ENCODE measurements around the gene BRF1. TPM values are rescaled to one million over a fixed set of nuclear protein-coding genes. Genes with fewer than 3 reads are reported as not detected.

The BRF1 gene
- total RNA-seq, 1 experiment from 2014 or later, result 41.2 TPM

DNA sequence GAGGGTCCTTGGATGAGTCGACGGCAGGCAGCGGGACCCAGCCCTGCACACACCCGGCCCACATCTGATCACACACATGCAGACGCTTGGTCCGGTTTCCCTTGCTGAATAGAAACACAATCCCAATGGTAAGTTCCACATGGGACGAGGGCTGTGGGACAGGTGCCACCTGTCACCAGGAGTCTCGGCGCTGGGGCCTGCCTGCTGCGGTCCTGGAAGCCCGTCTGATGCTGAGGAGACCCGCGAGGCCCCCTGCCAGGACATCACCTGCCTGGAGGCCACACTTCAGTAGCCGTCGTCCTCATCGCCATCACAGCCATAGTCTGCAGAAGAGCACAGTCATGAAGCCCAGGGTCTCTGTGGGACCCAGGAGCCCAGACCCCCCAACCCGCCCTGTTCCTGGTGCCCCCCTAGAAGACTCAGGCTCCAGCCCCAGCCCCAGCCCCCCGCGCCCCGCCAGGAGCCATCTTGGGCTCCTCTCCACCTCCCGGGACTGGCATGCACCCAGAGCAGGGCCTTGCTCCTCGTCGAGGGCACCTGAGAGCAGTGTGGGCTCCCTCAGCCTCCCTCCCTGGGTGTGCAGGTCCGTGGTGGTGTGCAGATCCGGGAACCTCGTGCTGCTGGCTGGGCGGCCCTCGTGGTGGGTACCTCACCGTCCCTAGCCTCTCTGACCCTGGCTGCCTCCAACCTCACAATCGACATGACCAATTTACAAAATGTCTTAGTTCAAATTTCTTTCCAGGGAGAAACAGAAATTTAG lies 90.4 kb downstream of the BRF1 start:
- H3K36me3 ChIP-seq (ENCODE audit: control insufficient read depth in 1 of 2, insufficient read depth in 2 of 2, low read length in 2 of 2), result no peaks in the 10 kb centered on the region
- CTCF ChIA-PET, result no interaction called here

DNA sequence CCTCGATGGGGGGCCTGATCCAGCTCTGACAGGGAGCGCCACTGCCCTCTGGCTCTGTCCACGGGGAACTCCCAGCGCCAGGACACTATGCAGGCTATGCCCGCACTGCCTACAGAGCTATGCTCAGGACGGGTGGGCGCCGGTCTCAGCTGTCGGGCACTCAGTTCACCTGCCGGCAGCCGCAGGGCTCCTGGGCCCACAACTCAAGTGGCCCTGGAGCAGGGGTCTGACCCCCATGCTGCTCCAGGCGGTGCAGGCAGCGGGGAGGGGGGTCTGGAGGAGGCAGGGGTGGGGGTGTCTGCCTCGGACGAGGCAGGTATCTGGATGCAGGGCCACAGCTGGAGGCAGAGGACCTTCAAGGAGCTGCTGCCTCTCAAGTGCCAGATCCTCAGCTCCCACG lies 91.2 kb downstream of the BRF1 start:
- no peak for ATAC-seq
- CTCF ChIA-PET, result no interaction called here
- Histone ChIP-seq H3K27ac (ENCODE audit: low read depth, low read length) (no peak overlapping the region), H3K9me2 (ENCODE audit: insufficient read depth) (no peaks in the 10 kb centered on the region), H2AFZ (ENCODE audit: low read depth, low read length, poor library complexity, severe bottlenecking) (no peak overlapping the region), H3K27me3 (ENCODE audit: insufficient read depth, low read length) (no peaks in the 10 kb centered on the region), H3K4me1 (ENCODE audit: control insufficient read depth in 1 of 2, insufficient read depth in 2 of 2, low read length in 2 of 2) (peaks cover 3 to 4% of the 10 kb centered on the region in 2 experiments; a peak in 2 of 4 replicates), H4K20me1 (ENCODE audit: insufficient read depth) (no peaks in the 10 kb centered on the region), H3K9ac (ENCODE audit: low read length) (no peak overlapping the region), H3K36me3 (ENCODE audit: control insufficient read depth in 1 of 2, insufficient read depth in 2 of 2, low read length in 2 of 2) (no peaks in the 10 kb centered on the region), H3K9me3 (ENCODE audit: control insufficient read depth in 1 of 2, insufficient read depth in 1 of 2, low read depth in 1 of 2, low read length in 2 of 2) (no peaks in the 10 kb centered on the region), H3K79me2 (ENCODE audit: insufficient read depth, low read length) (no peaks in the 10 kb centered on the region), H3K4me3 (replicated peaks in 1 of 2; ENCODE audit: low read depth in 1 of 2, low read length in 2 of 2) (no peak overlapping the region), H3K4me2 (ENCODE audit: low read length) (no peak overlapping the region)
- intact Hi-C loops (cut with micrococcal nuclease), result no loop called here
- no TSS peak for BruUV-seq (replicated peaks)
- no peak for TF ChIP-seq POLR2AphosphoS5 (IDR thresholded peaks at IDR 0.05; ENCODE audit: low read depth, low read length)
- POLR2A ChIA-PET, result no interaction called here
- DNase-seq (ENCODE audit: low read depth, low spot score), result no peak
- RAD21 ChIA-PET (ENCODE audit: low non-redundant PET in 1 of 2, low total read pairs in 2 of 2, uncharacterized antibody in 2 of 2, unreplicated experiment in 2 of 2), result no interaction called here

More for the DNA sequence above, 90.4 kb downstream of the BRF1 start:
- Histone ChIP-seq H3K9me3 (ENCODE audit: control insufficient read depth in 1 of 2, insufficient read depth in 1 of 2, low read depth in 1 of 2, low read length in 2 of 2) (no peaks in the 10 kb centered on the region), H3K27ac (ENCODE audit: low read depth, low read length) (no peak overlapping the region), H2AFZ (ENCODE audit: low read depth, low read length, poor library complexity, severe bottlenecking) (no peak overlapping the region), H3K4me3 (replicated peaks in 1 of 2; ENCODE audit: low read depth in 1 of 2, low read length in 2 of 2) (no peak overlapping the region), H4K20me1 (ENCODE audit: insufficient read depth) (no peaks in the 10 kb centered on the region), H3K9ac (ENCODE audit: low read length) (no peak overlapping the region), H3K79me2 (ENCODE audit: insufficient read depth, low read length) (no peaks in the 10 kb centered on the region), H3K4me2 (ENCODE audit: low read length) (no peak overlapping the region), H3K9me2 (ENCODE audit: insufficient read depth) (no peaks in the 10 kb centered on the region), H3K4me1 (ENCODE audit: control insufficient read depth in 1 of 2, insufficient read depth in 2 of 2, low read length in 2 of 2) (peaks cover 3 to 4% of the 10 kb centered on the region in 2 experiments; a peak in 2 of 4 replicates), H3K27me3 (ENCODE audit: insufficient read depth, low read length) (no peaks in the 10 kb centered on the region)
- RAD21 ChIA-PET (ENCODE audit: low non-redundant PET in 1 of 2, low total read pairs in 2 of 2, uncharacterized antibody in 2 of 2, unreplicated experiment in 2 of 2), result no interaction called here
- BruUV-seq (replicated peaks), result no TSS peak
- POLR2A ChIA-PET, result no interaction called here
- DNase-seq (ENCODE audit: low read depth, low spot score) (no peak), ATAC-seq (no peak)
- intact Hi-C loops (cut with micrococcal nuclease), result no loop called here
- no peak for TF ChIP-seq JUND (IDR thresholded peaks at IDR 0.05)

All from HCT116 (cell line).